ENCODE data around the gene SHQ1. TPM values are rescaled to one million over a fixed set of nuclear protein-coding genes. Genes with fewer than 3 reads are reported as not detected.

Gene SHQ1
- total and polyA plus RNA-seq, 2 donors (not counting 3 experiments of a cell fraction or from before 2014, with no cell fraction given), result 7.3 to 20.6 TPM

- POLR2A ChIA-PET, result no interaction called here
These were observed 37.4 kb downstream of the SHQ1 start for GRCh38 chr3:72810659-72811434.

More at GRCh38 chr3:72810659-72811434, 37.4 kb downstream of the SHQ1 start:
- Histone ChIP-seq H2AFZ (ENCODE audit: low read depth, low read length) (no peak overlapping the region), H3K9ac (replicated peaks; ENCODE audit: extremely low read depth, insufficient read depth, low read length) (no peak overlapping the region), H3K9me3 (replicated peaks; ENCODE audit: control insufficient read depth, insufficient read depth, low read length) (no peaks in the 10 kb centered on the region), H3K27me3 (ENCODE audit: control insufficient read depth in 2 of 2, insufficient read depth in 2 of 2, low read length in 2 of 2) (no peaks in the 10 kb centered on the region), H3K4me1 (ENCODE audit: control insufficient read depth, extremely low read depth, insufficient read depth, low read length) (peaks cover 8% of the 10 kb centered on the region), H3K9me1 (replicated peaks; ENCODE audit: control insufficient read depth, extremely low read depth, insufficient read depth, low read length) (no peaks in the 10 kb centered on the region), H3K27ac (ENCODE audit: insufficient read depth, low read depth, low read length) (no peak overlapping the region), H3K79me2 (ENCODE audit: control insufficient read depth, insufficient read depth, low read length) (no peaks in the 10 kb centered on the region), H3K36me3 (ENCODE audit: control insufficient read depth in 2 of 2, extremely low read depth in 1 of 2, insufficient read depth in 2 of 2, low read length in 2 of 2) (no peaks in the 10 kb centered on the region), H4K20me1 (replicated peaks; ENCODE audit: control insufficient read depth, extremely low read depth, insufficient read depth, low read length) (no peaks in the 10 kb centered on the region), H3K4me2 (ENCODE audit: insufficient read depth, low read length) (no peak overlapping the region), H3K4me3 (replicated peaks in 1 of 3; ENCODE audit: insufficient read depth in 1 of 3, low read depth in 1 of 3, low read length in 3 of 3) (no peak overlapping the region)
- CTCF ChIA-PET, result interaction anchor here (0.6 to 1.5 kb wide), 4 partner anchors 11 to 855 kb away, joined by 3 to 5 read pairs (median 4); no protein-coding TSS in a partner anchor
- FAIRE-seq (no peak), DNase-seq (ENCODE audit: low read depth, low spot score) (no peak)
- dilution Hi-C loops (cut with MboI; ENCODE audit: extremely low pct_ligation_motif_present, low sequenced_read_pairs), result no loop called here
- TF ChIP-seq POLR2AphosphoS5 (IDR thresholded peaks at IDR 0.05; ENCODE audit: insufficient read depth, low read depth, low read length), result no peak
- no peak for TF ChIP-seq MAX (IDR thresholded peaks at IDR 0.05; ENCODE audit: insufficient read depth, insufficient read length)
- TF ChIP-seq GATA2 (IDR thresholded peaks at IDR 0.05; ENCODE audit: insufficient read depth, insufficient read length, low read depth, low read length), result no peak
- TF ChIP-seq JUN (IDR thresholded peaks at IDR 0.05; ENCODE audit: borderline replicate concordance, insufficient read depth, insufficient read length, low read depth), result no peak
- TF ChIP-seq EZH2 (IDR thresholded peaks at IDR 0.05; ENCODE audit: borderline replicate concordance, low read depth, low read length, severe bottlenecking), result no peak
- no peak for TF ChIP-seq FOS (IDR thresholded peaks at IDR 0.05; ENCODE audit: borderline replicate concordance, insufficient read depth, low read length)
- no peak for TF ChIP-seq POLR2A (IDR thresholded peaks at IDR 0.05; ENCODE audit: low read depth, low read length)
- no peak for TF ChIP-seq MYC (IDR thresholded peaks at IDR 0.05; ENCODE audit: low read depth, low read length)
- no peak for TF ChIP-seq CTCF (IDR thresholded peaks at IDR 0.05; ENCODE audit: extremely low read depth in 1 of 2, insufficient read depth in 1 of 2, low read depth in 1 of 2, low read length in 2 of 2)
- no TSS peak for BruUV-seq (replicated peaks)
- intact Hi-C loops (cut with micrococcal nuclease), result no loop called here

All from endothelial cell of umbilical vein (primary cell).